ENCODE results near the gene BBS9. TPM values are rescaled to one million over a fixed set of nuclear protein-coding genes. Genes with fewer than 3 reads are reported as not detected.

The BBS9 gene
- total RNA-seq, 1 experiment from 2014 or later: 26.4 TPM

- H3K4me1 Mint-ChIP-seq: no peaks in the 10 kb centered on the region
- Histone ChIP-seq H3T11ph (ENCODE audit: low read length) (no peak overlapping the region), H2BK120ac (ENCODE audit: low read depth, low read length, poor library complexity, severe bottlenecking) (no peak overlapping the region), H3K23ac (ENCODE audit: insufficient read length, low read depth, low read length) (no peak overlapping the region), H3K23me2 (ENCODE audit: insufficient read length, low read depth, low read length, poor library complexity, severe bottlenecking) (no peaks in the 10 kb centered on the region), H4K20me1 (ENCODE audit: control insufficient read depth, insufficient read depth, insufficient read length) (no peaks in the 10 kb centered on the region), H3K9me3 (ENCODE audit: control insufficient read depth, low read depth, low read length) (no peaks in the 10 kb centered on the region), H2AK5ac (ENCODE audit: insufficient read length, low read length) (no peak overlapping the region), H3K56ac (ENCODE audit: insufficient read length, low read depth, low read length) (no peak overlapping the region), H3K9ac (ENCODE audit: extremely low read depth, insufficient read length, low read length) (no peak overlapping the region), H3K4me1 (ENCODE audit: insufficient read depth, low read length) (no peaks in the 10 kb centered on the region), H3K27me3 (ENCODE audit: insufficient read depth, low read length) (no peaks in the 10 kb centered on the region), H4K5ac (ENCODE audit: insufficient read length, low read depth, low read length) (no peak overlapping the region), H3K79me1 (ENCODE audit: insufficient read depth, low read depth, low read length, poor library complexity, severe bottlenecking) (peaks cover 11% of the 10 kb centered on the region), H3K79me2 (ENCODE audit: insufficient read depth, low read length) (peaks cover 2% of the 10 kb centered on the region; the same call in 1 of the 2 replicates), H2AFZ (ENCODE audit: low read length) (no peak overlapping the region), H4K8ac (replicated peaks; ENCODE audit: insufficient read length, low read depth, low read length) (no peak overlapping the region), H3K14ac (ENCODE audit: insufficient read depth, low read length) (no peak overlapping the region), H3K18ac (ENCODE audit: insufficient read length, low read depth, low read length) (no peak overlapping the region), H4K91ac (ENCODE audit: insufficient read length, low read depth, low read length) (no peak overlapping the region), H2BK12ac (ENCODE audit: insufficient read length, low read depth, low read length) (no peak overlapping the region), H2BK15ac (ENCODE audit: low read depth, low read length) (no peak overlapping the region), H3K27ac (ENCODE audit: insufficient read length, low read depth, low read length) (no peak overlapping the region), H2BK5ac (ENCODE audit: insufficient read length, low read length) (no peak overlapping the region), H3K4me2 (ENCODE audit: insufficient read depth, insufficient read length, low read length) (no peak overlapping the region), H2BK20ac (ENCODE audit: low read depth, low read length, poor library complexity, severe bottlenecking) (no peak overlapping the region), H3K4ac (ENCODE audit: low read depth, low read length) (no peak overlapping the region)
- H3K27me3 Mint-ChIP-seq (ENCODE audit: low read depth): no peaks in the 10 kb centered on the region
- no peaks in the 10 kb centered on the region for H3K9me3 Mint-ChIP-seq
- peaks cover 17 to 60% (median 52%) of the 10 kb centered on the region in 3 experiments; a peak in 5 of 7 replicates for H3K36me3 Mint-ChIP-seq (ENCODE audit: insufficient read depth in 1 of 3, low read depth in 3 of 3)
- no peak overlapping the region for H3K27ac Mint-ChIP-seq
- WGBS (ENCODE audit: extremely low coverage, insufficient read length, low lambda C conversion rate): no CpG with 5 or more reads among the region's 3 CpGs
- no peak for TF ChIP-seq CTCF (conservative IDR thresholded peaks at IDR 0.05)
- H3K4me3 Mint-ChIP-seq: no peak overlapping the region
- no peak for DNase-seq
Measured at GRCh38 chr7:33101906-33102305, 27.5 kb upstream of the BBS9 start.
